A375 (cell line): ENCODE data around the gene LRRC8A. TPM values are rescaled to one million over a fixed set of nuclear protein-coding genes. Genes with fewer than 3 reads are reported as not detected.

Experiments used
- total RNA-seq: library from RNA; depleted of rRNA; stranded (reverse); fragments of >200 nt; shearing (Covaris generic); gene quantifications from 2 replicates; pipeline ENCODE4 v1.2.3, GENCODE V29; 2014; rRNA removed

LRRC8A gene
- 38.5 and 42.1 TPM in 2 replicates for total RNA-seq

GRCh38 chr9:128881884-128882676, at the start of gene LRRC8A, which contains the start of gene KYAT1:
Gene LRRC8A (plus strand): TSS chr9:128882133. CDS start chr9:128907165, 25,032 bp downstream.
Gene KYAT1 (minus strand): TSS chr9:128881950. CDS start chr9:128845405, 36,545 bp downstream.

DNA sequence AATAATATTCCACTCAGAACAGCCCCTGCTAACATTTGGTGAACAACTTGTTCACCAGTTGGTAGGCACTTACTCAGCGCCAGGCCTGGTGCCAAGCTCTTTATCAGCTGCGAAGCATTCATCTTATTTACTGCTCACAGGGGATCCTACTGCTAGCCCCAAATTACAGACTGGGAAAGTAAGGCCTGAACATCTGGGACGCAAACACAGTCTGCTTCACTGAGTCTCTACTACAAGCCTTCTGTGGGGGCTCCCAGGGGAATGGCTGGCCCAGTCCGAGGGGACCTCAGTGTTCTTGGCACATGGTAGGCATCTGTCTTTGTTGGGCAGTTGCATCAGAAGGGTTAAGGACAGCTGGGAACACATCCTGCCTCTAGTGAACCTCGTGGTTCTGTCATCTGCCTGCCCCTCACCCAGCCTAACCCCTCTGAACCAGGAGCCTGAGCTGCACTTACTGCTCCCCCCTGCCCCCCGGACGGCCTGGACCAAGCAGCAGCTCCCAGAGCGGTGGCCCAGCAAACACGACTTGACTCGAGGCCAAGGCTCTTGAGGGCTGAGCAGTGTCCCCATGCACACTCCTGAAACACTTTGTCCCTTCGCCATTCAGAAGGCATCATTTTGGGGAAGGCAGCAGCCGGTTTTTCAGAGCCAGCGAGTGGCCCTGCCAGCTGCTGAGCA, 38.6 kb downstream of the LRRC8A start, which contains the start of gene PHYHD1:
PHYHD1 (plus strand) TSS at position 602 of the 678 bp plus-strand sequence. CDS start 1,342 bp downstream, outside the sequence.

DNA sequence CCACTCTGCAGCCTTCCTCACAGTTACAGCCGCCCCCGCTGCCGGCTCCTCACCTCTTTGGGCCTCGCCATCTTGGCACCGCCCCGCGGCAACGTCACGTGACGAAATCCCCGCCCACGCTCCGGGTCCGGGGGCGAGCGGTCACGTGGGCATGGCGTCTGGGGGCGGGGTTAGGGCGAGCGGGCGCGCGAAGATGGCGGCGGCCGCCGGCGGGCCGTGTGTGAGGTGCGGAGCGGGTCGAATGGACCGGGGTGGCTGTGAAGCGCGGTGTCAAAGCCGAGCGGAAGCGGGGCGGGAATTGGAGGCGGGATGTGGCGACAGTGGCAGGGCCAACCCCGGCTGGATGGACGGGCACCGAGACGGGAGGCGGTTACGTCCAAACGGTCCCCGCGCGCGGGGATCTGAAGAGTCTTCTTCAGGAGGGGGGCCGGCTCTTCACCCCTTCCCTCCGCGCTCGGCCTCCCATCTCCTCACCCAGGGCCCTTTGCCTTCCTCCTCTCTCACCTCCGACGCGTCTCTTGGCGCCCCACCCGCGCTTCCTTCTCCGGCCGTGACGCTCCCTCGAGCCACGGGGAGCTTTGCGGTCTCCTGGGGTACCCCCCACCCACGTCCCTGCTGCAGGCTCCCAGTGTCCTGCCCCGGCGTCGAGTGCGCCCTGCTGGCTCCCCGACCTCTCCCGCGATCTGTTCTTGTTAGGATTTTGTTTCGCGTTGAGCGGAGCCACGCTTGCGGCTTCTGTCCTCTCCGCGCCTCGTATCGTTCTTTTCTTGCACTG, 65.8 kb downstream of the LRRC8A start, which contains the start of the genes DOLK and NUP188:
DOLK (minus strand) TSS at position 77 of the 775 bp plus-strand sequence. CDS start 300 bp downstream, outside the sequence.
NUP188 (plus strand) TSS at position 173 of the 775 bp plus-strand sequence; CDS start at position 194, 21 bp downstream.

Other genes with a start within 250 kb of the LRRC8A start
- 179 and 221 TPM in 2 replicates for gene DYNC2I2, start 225.3 kb upstream of the LRRC8A start, total RNA-seq
- 789 and 951 TPM in 2 replicates for gene SET, start 192.9 kb upstream of the LRRC8A start, total RNA-seq
- gene PKN3, start 179.6 kb upstream of the LRRC8A start, total RNA-seq: 12.7 and 14.0 TPM in 2 replicates
- gene ZDHHC12, start 158.0 kb upstream of the LRRC8A start, total RNA-seq: 54.5 and 62.5 TPM in 2 replicates
- 16.3 and 20.9 TPM in 2 replicates for gene ZER1, start 110.2 kb upstream of the LRRC8A start, total RNA-seq
- 11.1 and 12.6 TPM in 2 replicates for gene TBC1D13, start 94.9 kb upstream of the LRRC8A start, total RNA-seq
- 28.2 and 29.4 TPM in 2 replicates for gene ENDOG, start 63.6 kb upstream of the LRRC8A start, total RNA-seq
- 35.0 and 54.4 TPM in 2 replicates for gene SPOUT1, start 52.3 kb upstream of the LRRC8A start, total RNA-seq
- gene KYAT1, start 183 bp upstream of the LRRC8A start, total RNA-seq: 11.1 and 13.8 TPM in 2 replicates
- not detected in 2 replicates for gene PHYHD1, start 38.8 kb downstream of the LRRC8A start, total RNA-seq
- gene DOLK, start 65.5 kb downstream of the LRRC8A start, total RNA-seq: 15.7 and 19.6 TPM in 2 replicates
- 56.5 and 64.3 TPM in 2 replicates for gene NUP188, start 65.6 kb downstream of the LRRC8A start, total RNA-seq
- 53.9 and 63.8 TPM in 2 replicates for gene SH3GLB2, start 146.2 kb downstream of the LRRC8A start, total RNA-seq
- 23.6 and 30.1 TPM in 2 replicates for gene MIGA2, start 154.5 kb downstream of the LRRC8A start, total RNA-seq
- 20.6 and 28.8 TPM in 2 replicates for gene DOLPP1, start 199.0 kb downstream of the LRRC8A start, total RNA-seq
- 21.2 and 31.1 TPM in 2 replicates for gene CRAT, start 228.7 kb downstream of the LRRC8A start, total RNA-seq
- 151 and 163 TPM in 2 replicates for gene PTPA, start 229.3 kb downstream of the LRRC8A start, total RNA-seq